Measurements from ENCODE around the gene ZNF23.

ZNF23 gene

DNA sequence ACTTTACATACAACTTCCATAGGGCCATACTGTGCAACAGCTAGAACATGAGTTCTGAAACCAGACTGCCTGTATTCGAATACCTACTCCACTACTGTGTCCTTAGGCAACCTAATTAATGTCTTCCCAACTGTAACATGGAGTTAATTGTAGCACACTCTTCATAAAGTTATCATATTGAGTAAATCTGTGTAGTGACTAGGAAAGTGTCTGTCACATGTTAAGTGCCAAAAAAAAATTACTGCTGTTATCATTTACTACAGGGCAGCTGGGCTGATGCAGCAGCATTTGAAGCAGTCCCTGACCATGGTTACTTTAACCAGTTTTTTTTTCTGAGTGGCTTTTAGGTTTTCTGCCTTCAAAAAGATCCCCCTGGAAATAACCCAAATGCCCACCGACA is 10.9 kb upstream of the ZNF23 start:
- peak overlapping the region; percentile 84 for H3K27ac ChIP-seq
- no peak for DNase-seq (ENCODE audit: low read depth, low spot score)

DNA sequence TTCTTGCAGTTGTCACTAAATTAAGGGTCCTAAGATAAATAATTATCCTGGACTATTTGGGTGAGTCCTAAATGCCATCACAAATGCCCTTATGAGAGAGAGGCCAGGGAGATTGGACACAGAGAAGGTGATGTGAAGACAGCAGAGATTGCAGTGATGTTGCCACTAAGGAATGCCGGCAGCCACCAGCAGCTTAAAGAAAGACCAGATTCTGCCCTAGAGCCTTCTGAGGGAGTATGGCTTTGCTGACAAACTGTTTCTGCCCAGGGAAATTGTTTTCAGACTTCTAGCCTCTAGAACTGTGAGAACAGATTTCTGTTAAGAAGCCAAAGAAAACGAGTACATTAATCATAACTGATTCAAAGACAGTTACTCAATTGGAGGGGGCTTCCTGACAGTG is 10.0 kb upstream of the ZNF23 start:
- no peak overlapping the region for H3K27ac ChIP-seq
- DNase-seq (ENCODE audit: low read depth, low spot score), result no peak

DNA sequence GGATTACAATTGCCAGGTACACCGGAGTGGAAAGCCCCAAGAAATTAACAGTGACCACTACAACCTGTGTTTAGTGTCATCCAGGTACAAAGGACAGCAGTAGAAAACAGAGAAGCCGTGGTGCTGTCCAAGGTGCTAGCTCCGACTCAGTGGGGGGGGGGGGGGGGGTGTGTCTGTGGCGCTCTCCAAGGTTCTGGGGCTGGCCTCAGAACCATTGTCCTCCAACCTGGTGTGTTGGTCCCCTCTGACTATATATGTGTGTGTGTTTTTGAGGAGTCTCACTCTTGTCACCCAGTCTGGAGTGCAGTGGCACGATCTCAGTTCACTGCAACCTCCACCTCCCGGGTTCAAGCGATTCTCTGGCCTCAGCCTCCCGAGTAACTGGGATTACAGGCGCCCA is 5.8 kb upstream of the ZNF23 start:
- no peak overlapping the region for H3K27ac ChIP-seq
- DNase-seq (ENCODE audit: low read depth, low spot score), result no peak

DNA sequence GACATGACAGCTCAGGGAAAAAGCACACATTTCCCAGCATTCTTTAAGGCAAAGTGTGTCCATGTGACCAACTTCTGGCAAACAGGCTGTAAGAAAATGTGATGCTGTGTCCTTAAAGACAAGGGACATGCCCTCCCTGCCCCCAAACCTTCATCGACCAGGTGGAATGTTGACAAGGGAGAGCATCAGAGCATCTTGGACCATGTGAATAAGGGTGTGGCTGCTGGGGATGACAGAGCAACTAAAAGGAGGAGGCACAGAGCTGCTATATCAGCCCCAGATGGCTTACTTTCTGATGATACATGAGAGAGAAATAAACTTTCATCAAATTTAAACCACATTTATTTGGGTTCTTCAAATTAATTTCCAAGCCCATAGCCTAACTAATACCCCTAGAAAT is 2.2 kb upstream of the ZNF23 start:
- H3K27ac ChIP-seq, result no peak overlapping the region
- no peak for DNase-seq (ENCODE audit: low read depth, low spot score)

DNA sequence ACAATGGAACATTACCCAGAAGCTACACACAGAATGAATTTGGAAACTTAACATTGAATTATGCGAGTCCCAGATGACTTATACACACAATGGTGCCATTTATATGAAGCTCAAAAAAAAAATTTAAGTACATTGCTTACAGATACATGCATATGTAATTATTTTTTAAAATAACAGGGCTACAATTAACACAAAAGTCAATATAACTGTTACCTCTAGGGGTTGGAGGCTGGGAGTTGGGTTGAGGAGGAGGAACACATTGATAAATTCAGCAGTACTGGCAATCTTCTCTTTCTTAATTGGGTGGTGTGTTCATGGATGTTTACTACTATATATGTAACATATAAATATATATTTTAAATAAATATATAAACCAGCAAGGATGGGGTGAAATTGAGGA is 1.1 kb downstream of the ZNF23 start:
- peak overlapping the region; percentile 54 for H3K27ac ChIP-seq
- no peak for DNase-seq (ENCODE audit: low read depth, low spot score)

- DNase-seq (ENCODE audit: low read depth, low spot score), result no peak
Measured at GRCh38 chr16:71460236-71460635, 1.8 kb downstream of the ZNF23 start.

GRCh38 chr16:71459510-71459909 is 2.5 kb downstream of the ZNF23 start:
- no peak for DNase-seq (ENCODE audit: low read depth, low spot score)
- no peak overlapping the region for H3K27ac ChIP-seq

More at GRCh38 chr16:71460236-71460635, 1.8 kb downstream of the ZNF23 start:
- H3K27ac ChIP-seq, result peak overlapping the region; percentile 54

- DNase-seq (ENCODE audit: low read depth, low spot score), result no peak
- H3K27ac ChIP-seq, result no peak overlapping the region
Measured at GRCh38 chr16:71456801-71457200, 5.2 kb downstream of the ZNF23 start.

- H3K27ac ChIP-seq, result no peak overlapping the region
- no peak for DNase-seq (ENCODE audit: low read depth, low spot score)
Measured at GRCh38 chr16:71453036-71453435, 9.0 kb downstream of the ZNF23 start.

DNA sequence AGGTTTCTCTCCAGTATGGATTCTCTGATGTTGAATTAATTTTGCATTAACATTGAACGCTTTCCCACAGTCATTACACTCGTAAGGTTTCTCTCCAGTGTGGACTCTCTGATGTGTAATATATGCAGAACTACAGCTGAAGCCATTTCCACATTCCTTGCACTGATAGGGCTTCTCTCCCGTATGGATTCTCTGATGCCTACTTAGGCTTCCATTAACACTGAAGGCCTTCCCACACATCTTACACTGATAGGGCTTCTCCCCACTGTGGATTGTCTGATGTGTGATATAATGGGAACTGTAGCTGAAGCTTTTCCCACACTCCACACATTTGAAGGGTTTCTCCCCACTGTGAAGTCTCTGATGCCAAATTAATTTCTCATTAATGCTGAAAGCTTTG is 13.0 kb downstream of the ZNF23 start:
- no peak overlapping the region for H3K27ac ChIP-seq

DNA sequence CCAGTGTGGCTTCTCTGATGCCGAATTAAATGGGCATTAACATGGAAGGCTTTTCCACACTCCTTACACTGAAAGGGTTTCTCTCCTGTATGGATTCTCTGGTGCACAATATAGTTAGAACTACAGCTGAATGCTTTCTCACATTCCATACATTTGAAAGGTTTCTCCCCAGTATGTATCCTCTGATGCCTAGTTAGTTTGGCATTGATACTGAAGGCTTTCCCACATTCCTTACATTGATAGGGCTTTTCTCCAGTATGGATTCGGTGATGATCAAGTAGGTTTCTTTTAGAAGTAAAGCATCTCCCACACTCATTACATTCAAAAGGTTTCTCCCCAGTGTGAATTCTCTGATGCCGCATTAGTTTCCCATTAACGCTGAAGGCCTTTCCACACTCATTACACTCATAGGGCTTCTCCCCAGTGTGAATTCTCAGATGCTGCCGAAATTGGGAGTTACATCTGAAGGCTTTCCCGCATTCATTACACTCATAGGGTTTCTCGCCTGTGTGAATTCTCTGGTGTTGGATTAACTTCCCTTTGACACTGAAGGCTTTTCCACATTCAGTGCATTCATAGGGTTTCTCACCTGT is 13.7 kb downstream of the ZNF23 start:
- H3K27ac ChIP-seq, result no peak overlapping the region
- DNase-seq (ENCODE audit: low read depth, low spot score), result no peak

More for the DNA sequence above, 13.0 kb downstream of the ZNF23 start:
- no peak for DNase-seq (ENCODE audit: low read depth, low spot score)

DNA sequence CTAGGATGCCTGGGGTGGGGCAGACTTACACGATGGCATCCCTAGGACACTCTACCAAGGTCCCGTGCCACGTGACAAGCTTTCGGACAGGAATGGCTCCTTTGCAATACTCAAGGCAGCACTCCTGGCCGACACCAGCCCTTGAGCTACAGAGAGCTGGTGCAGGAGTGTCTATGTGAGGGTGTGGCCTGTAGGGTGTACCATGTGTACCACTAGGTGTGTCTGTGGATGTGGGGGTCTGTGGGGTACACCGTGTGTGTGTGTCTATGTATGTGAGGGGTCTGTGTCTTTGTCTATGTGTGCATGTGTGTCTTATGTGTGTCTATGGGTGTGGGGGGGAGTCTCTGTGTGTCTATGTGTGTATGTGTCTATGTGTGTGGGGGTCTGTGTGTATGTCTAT is 18.3 kb downstream of the ZNF23 start:
- no peak overlapping the region for H3K27ac ChIP-seq
- DNase-seq (ENCODE audit: low read depth, low spot score), result no peak

DNA sequence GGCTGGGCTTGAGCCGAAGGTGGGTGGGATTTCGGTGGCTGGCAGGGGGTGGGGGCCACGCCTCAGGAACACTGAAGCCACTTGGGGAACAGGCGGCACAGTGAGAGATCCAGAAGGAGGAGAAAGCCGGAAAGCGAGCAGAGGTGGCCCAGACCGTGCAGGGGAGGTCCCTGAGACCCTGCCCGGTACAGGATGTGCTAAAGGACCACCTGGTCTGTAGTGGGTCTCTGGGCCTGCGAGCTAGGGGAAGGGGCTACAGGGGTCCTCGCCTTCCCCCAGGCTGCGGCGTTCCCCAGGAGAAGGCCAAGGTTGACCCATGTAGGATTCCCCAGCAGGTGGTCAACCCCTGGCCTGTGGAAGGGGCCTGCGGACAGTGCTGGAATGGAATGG is 20.0 kb downstream of the ZNF23 start, which contains the start of gene TLE7:
TSS of gene TLE7 (minus strand) at position 4 of the 390 bp plus-strand sequence. CDS start 8,730 bp downstream, outside the sequence.
- no peak within 1 kb of the TSS for H3K27ac ChIP-seq
- no peak for DNase-seq (ENCODE audit: low read depth, low spot score)

DNA sequence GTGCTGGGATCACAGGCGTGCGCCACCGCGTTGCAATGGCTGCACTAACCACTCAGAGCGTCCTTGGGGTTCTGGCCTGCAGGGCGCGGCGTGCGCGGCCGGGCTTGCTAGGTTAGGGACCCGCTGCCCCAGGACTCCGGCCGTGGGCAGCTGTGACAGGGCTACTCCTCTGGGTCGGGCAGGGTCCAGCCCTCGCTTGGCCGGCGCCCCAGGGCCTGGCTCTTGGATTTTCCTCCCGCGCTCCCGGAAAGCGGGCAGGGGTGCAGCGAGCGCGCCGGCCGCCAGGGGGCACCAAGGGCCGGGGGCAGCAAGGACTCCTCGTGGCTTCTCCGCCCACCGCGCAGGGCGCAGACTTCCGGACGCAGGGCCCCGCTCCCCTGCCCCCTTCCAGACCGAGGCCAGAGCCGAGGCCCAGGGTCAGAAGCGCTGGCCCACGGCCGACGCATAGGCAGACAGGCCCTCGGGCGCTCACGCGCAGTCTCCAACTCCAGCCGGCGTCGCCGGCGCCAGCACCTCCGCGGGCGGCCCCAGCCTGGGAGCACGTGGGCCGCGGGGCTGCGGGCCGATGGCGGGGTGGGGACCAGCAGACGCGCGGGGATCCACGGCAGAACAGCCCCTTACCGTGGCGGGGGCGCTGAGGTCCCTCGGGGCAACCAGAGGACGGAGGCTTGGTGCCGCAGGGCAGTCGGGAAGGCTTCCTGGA is 20.5 kb downstream of the ZNF23 start:
- no peak overlapping the region for H3K27ac ChIP-seq
- DNase-seq (ENCODE audit: low read depth, low spot score), result no peak

GRCh38 chr16:71440669-71441347 is 21.2 kb downstream of the ZNF23 start:
- no peak overlapping the region for H3K27ac ChIP-seq
- DNase-seq (ENCODE audit: low read depth, low spot score), result no peak

- H3K27ac ChIP-seq, result no peak overlapping the region
- no peak for DNase-seq (ENCODE audit: low read depth, low spot score)
Measured at GRCh38 chr16:71439523-71439922, 22.5 kb downstream of the ZNF23 start.

DNA sequence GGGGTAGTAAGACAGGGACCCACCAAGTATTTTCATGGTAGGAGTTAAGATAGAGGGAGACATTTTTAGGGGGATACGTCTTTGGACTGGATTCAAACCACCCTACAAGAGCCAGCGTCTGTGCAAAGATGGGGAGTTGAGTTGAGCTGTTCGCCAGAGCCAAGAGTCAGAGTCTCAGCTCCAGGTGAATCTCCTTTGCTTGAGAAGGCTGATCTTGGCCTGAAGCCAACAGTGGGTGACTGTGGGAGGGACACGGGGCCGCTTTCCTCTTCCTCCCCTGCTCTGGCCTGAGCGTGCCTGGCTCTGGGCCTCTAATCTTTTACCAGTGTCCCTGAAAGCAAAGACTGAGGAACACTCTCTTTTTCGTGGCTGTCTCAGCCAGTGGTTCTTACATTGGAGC is 25.6 kb downstream of the ZNF23 start:
- H3K27ac ChIP-seq, result no peak overlapping the region
- DNase-seq (ENCODE audit: low read depth, low spot score), result no peak

- no peak for DNase-seq (ENCODE audit: low read depth, low spot score)
- H3K27ac ChIP-seq, result no peak overlapping the region
Measured at GRCh38 chr16:71432906-71433305, 29.1 kb downstream of the ZNF23 start.

DNA sequence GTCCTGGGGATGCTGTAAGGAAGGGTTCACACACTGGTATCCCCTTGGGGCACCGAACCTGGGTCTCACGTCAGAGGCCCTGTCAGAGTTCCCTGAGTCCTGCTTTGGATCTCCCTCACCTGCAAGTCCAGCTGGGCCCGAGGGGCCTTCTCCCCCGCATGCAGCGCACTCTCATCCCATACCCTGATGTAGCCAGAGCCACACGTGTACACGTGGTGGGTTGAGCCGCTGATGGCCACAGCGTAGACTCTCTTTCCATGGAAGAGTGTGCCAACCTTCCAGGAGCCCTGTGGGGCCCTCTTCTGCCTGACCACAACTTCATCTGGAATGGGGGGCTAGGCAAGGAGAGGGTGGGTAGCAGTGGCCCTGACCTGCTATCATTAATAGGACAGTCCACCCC is 30.1 kb downstream of the ZNF23 start:
- DNase-seq (ENCODE audit: low read depth, low spot score), result no peak
- no peak overlapping the region for H3K27ac ChIP-seq

DNA sequence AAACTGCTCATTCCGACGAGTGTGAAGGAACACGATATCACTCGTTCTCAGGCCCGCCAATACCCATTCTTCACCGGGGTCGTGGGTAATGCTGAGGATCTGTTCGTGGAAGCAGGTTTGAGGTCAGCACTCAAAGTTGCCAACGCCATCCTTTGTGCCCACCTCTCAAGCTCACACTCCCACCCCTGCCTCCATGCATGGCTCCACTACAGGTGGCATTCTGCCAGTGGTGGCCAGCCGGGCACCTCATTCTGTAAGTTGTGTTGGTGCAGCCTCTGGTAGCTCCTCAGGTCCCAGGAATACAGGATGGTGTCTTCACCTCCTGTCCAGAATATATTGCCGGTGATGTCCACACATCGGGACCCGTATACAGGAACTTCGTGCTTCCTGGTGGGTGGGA is 30.9 kb downstream of the ZNF23 start:
- DNase-seq (ENCODE audit: low read depth, low spot score), result no peak
- H3K27ac ChIP-seq, result no peak overlapping the region

DNA sequence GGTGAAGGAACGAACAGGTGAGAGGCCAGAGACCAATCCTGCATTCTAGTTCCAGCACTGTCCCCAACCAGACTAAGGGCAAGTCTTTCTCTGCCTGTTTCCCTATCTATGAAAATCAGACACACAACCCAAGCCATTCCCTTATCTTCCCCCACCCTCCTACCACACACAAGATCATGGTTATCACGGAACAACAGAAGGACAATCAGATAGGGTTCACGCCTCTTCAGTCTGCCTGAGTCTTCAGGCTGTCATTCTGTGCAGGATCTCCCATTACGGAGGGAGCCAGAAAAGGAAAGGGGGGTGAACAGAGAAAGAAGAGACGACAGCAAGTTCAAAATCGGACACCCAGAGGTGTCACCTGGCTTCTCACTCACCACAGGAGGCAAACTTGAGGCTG is 31.3 kb downstream of the ZNF23 start:
- no peak overlapping the region for H3K27ac ChIP-seq
- DNase-seq (ENCODE audit: low read depth, low spot score), result no peak

GRCh38 chr16:71429581-71429980 is 32.5 kb downstream of the ZNF23 start:
- no peak for DNase-seq (ENCODE audit: low read depth, low spot score)
- H3K27ac ChIP-seq, result no peak overlapping the region
